ENCODE measurements around the gene CPHXL2. TPM values are rescaled to one million over a fixed set of nuclear protein-coding genes. Genes with fewer than 3 reads are reported as not detected.

CPHXL2 gene
- total and polyA plus RNA-seq, 7 experiments from 2014 or later = not detected

GRCh38 chr16:75632857-75633256 is 44.0 kb downstream of the CPHXL2 start:
- peaks cover 19 to 73% (median 47%) of the 10 kb centered on the region in 5 donors for H3K36me3 Mint-ChIP-seq
- CTCF ChIA-PET = no interaction called here

GRCh38 chr16:75630052-75630451 is 46.8 kb downstream of the CPHXL2 start:
- Mint-ChIP-seq H3K9me3 (no peaks in the 10 kb centered on the region), H3K4me1 (peaks cover 23 to 40% (median 34%) of the 10 kb centered on the region in 7 donors), H3K27ac (peak overlapping the region in 2 of 9 donors; percentile 14 to 57), H3K27me3 (no peaks in the 10 kb centered on the region), H3K36me3 (peaks cover 19 to 71% (median 55%) of the 10 kb centered on the region in 5 donors), H3K4me3 (no peak overlapping the region)
- ATAC-seq (no peak), DNase-seq (no peak)
- ChIA-PET CTCF (interaction anchor here (0.7 kb wide), 1 partner anchor 164 kb away, joined by 3 read pairs; no protein-coding TSS in a partner anchor), POLR2A (interaction anchor here (2.0 to 8.2 kb wide), 2 partner anchors 12 to 18 kb away, joined by 5 to 63 read pairs; partner anchors contain the start of genes KARS1 and TERF2IP)
- Histone ChIP-seq H3K36me3 (ENCODE audit: control insufficient read depth in 2 of 3, insufficient read depth in 3 of 3, low read length in 3 of 3) (peaks cover 25 to 72% (median 48%) of the 10 kb centered on the region in 3 experiments), H3K4me1 (ENCODE audit: control insufficient read depth in 2 of 2, insufficient read depth in 2 of 2, low read length in 2 of 2) (peaks cover 20 to 21% of the 10 kb centered on the region in 2 donors), H3K27me3 (ENCODE audit: control insufficient read depth in 2 of 2, insufficient read depth in 2 of 2, low read length in 2 of 2) (no peaks in the 10 kb centered on the region), H3K9me3 (ENCODE audit: control insufficient read depth in 2 of 3, low read length in 3 of 3) (no peaks in the 10 kb centered on the region), H3K27ac (ENCODE audit: low read depth, low read length) (no peak overlapping the region), H3K4me3 (ENCODE audit: low read length) (no peak overlapping the region)
- intact Hi-C loops (cut with micrococcal nuclease) = no loop called here

More at GRCh38 chr16:75632857-75633256, 44.0 kb downstream of the CPHXL2 start:
- peaks cover 44 to 94% (median 66%) of the 10 kb centered on the region in 3 experiments for H3K36me3 ChIP-seq (ENCODE audit: control insufficient read depth in 2 of 3, insufficient read depth in 3 of 3, low read length in 3 of 3)
- no peak overlapping the region for H3K4me3 Mint-ChIP-seq
- H3K27ac ChIP-seq (ENCODE audit: low read depth, low read length) = no peak overlapping the region
- H3K27me3 ChIP-seq (ENCODE audit: control insufficient read depth in 2 of 2, insufficient read depth in 2 of 2, low read length in 2 of 2) = no peaks in the 10 kb centered on the region
- H3K4me3 ChIP-seq (ENCODE audit: low read length) = no peak overlapping the region
- H3K27me3 Mint-ChIP-seq = no peaks in the 10 kb centered on the region
- no peak overlapping the region for H3K27ac Mint-ChIP-seq
- H3K9me3 ChIP-seq (ENCODE audit: control insufficient read depth in 2 of 3, low read length in 3 of 3) = no peaks in the 10 kb centered on the region
- POLR2A ChIA-PET = interaction anchor here (1.1 to 8.2 kb wide), 3 partner anchors 12 to 19 kb away, joined by 3 to 63 read pairs (median 3); partner anchors contain the start of genes KARS1 and TERF2IP
- H3K9me3 Mint-ChIP-seq = no peaks in the 10 kb centered on the region
- ATAC-seq = no peak
- no peak for DNase-seq
- intact Hi-C loops (cut with micrococcal nuclease) = no loop called here
- H3K4me1 ChIP-seq (ENCODE audit: control insufficient read depth in 2 of 2, insufficient read depth in 2 of 2, low read length in 2 of 2) = peaks cover 11% of the 10 kb centered on the region in 2 donors
- peaks cover 15 to 24% (median 18%) of the 10 kb centered on the region in 7 donors for H3K4me1 Mint-ChIP-seq

- Histone ChIP-seq H3K4me3 (ENCODE audit: low read length) (no peak overlapping the region), H3K27ac (ENCODE audit: low read depth, low read length) (no peak overlapping the region), H3K9me3 (ENCODE audit: control insufficient read depth in 2 of 3, low read length in 3 of 3) (no peaks in the 10 kb centered on the region), H3K27me3 (ENCODE audit: control insufficient read depth in 2 of 2, insufficient read depth in 2 of 2, low read length in 2 of 2) (no peaks in the 10 kb centered on the region), H3K36me3 (ENCODE audit: control insufficient read depth in 2 of 3, insufficient read depth in 3 of 3, low read length in 3 of 3) (peaks cover 23 to 63% (median 42%) of the 10 kb centered on the region in 3 experiments), H3K4me1 (ENCODE audit: control insufficient read depth in 2 of 2, insufficient read depth in 2 of 2, low read length in 2 of 2) (peaks cover 20 to 21% of the 10 kb centered on the region in 2 donors)
- Mint-ChIP-seq H3K27ac (peak overlapping the region; percentile 6 to 87 (median 76)), H3K4me3 (peak overlapping the region in 4 of 10 donors; percentile 11 to 55 (median 36)), H3K9me3 (no peaks in the 10 kb centered on the region), H3K27me3 (no peaks in the 10 kb centered on the region), H3K4me1 (peaks cover 23 to 49% (median 41%) of the 10 kb centered on the region in 7 donors), H3K36me3 (peaks cover 17 to 68% (median 52%) of the 10 kb centered on the region in 5 donors)
- CTCF ChIA-PET = no interaction called here
- POLR2A ChIA-PET = interaction anchor here (8.2 kb wide), 1 partner anchor 19 kb away, joined by 63 read pairs; the partner anchor contains the start of genes KARS1 and TERF2IP
- intact Hi-C loops (cut with micrococcal nuclease) = loop anchor here in 1 of 2 donors (10.0 kb wide), 3 partner anchors 484 to 964 kb away; partner anchors contain the start of genes RFWD3, WDR59 and ZFP1
- DNase-seq (no peak), ATAC-seq (no peak)
Observed at GRCh38 chr16:75629132-75629531, 47.7 kb downstream of the CPHXL2 start.

GRCh38 chr16:75628351-75628750 is 48.5 kb downstream of the CPHXL2 start:
- Mint-ChIP-seq H3K4me3 (peak overlapping the region in 8 of 10 donors; percentile 25 to 75 (median 52)), H3K4me1 (peaks cover 23 to 52% (median 43%) of the 10 kb centered on the region in 7 donors), H3K27ac (peak overlapping the region; percentile 52 to 92 (median 75)), H3K9me3 (no peaks in the 10 kb centered on the region), H3K36me3 (peaks cover 12 to 64% (median 47%) of the 10 kb centered on the region in 5 donors), H3K27me3 (no peaks in the 10 kb centered on the region)
- H3K4me3 ChIP-seq (ENCODE audit: low read length) = no peak overlapping the region
- peaks cover 18 to 55% (median 37%) of the 10 kb centered on the region in 3 experiments for H3K36me3 ChIP-seq (ENCODE audit: control insufficient read depth in 2 of 3, insufficient read depth in 3 of 3, low read length in 3 of 3)
- intact Hi-C loops (cut with micrococcal nuclease) = loop anchor here in 1 of 2 donors (10.0 kb wide), 3 partner anchors 484 to 964 kb away; partner anchors contain the start of genes RFWD3, WDR59 and ZFP1
- ChIA-PET POLR2A (interaction anchor here (0.6 to 8.2 kb wide), 4 partner anchors 8 to 194 kb away, joined by 3 to 63 read pairs (median 4); partner anchors contain the start of genes GABARAPL2, KARS1 and TERF2IP), CTCF (no interaction called here)
- DNase-seq (no peak), ATAC-seq (no peak)
- peak overlapping the region; percentile 48 for H3K27ac ChIP-seq (ENCODE audit: low read depth, low read length)
- no peaks in the 10 kb centered on the region for H3K27me3 ChIP-seq (ENCODE audit: control insufficient read depth in 2 of 2, insufficient read depth in 2 of 2, low read length in 2 of 2)
- peaks cover 21 to 23% of the 10 kb centered on the region in 2 donors for H3K4me1 ChIP-seq (ENCODE audit: control insufficient read depth in 2 of 2, insufficient read depth in 2 of 2, low read length in 2 of 2)
- H3K9me3 ChIP-seq (ENCODE audit: control insufficient read depth in 2 of 3, low read length in 3 of 3) = no peaks in the 10 kb centered on the region

GRCh38 chr16:75627851-75628250 is 49.0 kb downstream of the CPHXL2 start:
- no peak for ATAC-seq

GRCh38 chr16:75626806-75627205 is 50.0 kb downstream of the CPHXL2 start:
- peaks cover 27 to 30% of the 10 kb centered on the region in 2 donors for H3K4me1 ChIP-seq (ENCODE audit: control insufficient read depth in 2 of 2, insufficient read depth in 2 of 2, low read length in 2 of 2)
- DNase-seq (no peak), ATAC-seq (no peak)
- H3K36me3 ChIP-seq (ENCODE audit: control insufficient read depth in 2 of 3, insufficient read depth in 3 of 3, low read length in 3 of 3) = peaks cover 18 to 41% (median 28%) of the 10 kb centered on the region in 3 experiments
- Mint-ChIP-seq H3K27ac (peak overlapping the region; percentile 16 to 92 (median 75)), H3K36me3 (peaks cover 12 to 56% (median 43%) of the 10 kb centered on the region in 5 donors), H3K4me3 (peak overlapping the region in 5 of 10 donors; percentile 41 to 66 (median 49)), H3K9me3 (peaks cover 0 to 4% (median 0%) of the 10 kb centered on the region in 11 donors), H3K27me3 (no peaks in the 10 kb centered on the region), H3K4me1 (peaks cover 28 to 67% (median 52%) of the 10 kb centered on the region in 7 donors)
- H3K27me3 ChIP-seq (ENCODE audit: control insufficient read depth in 2 of 2, insufficient read depth in 2 of 2, low read length in 2 of 2) = no peaks in the 10 kb centered on the region
- no peak overlapping the region for H3K4me3 ChIP-seq (ENCODE audit: low read length)
- ChIA-PET CTCF (interaction anchor here (0.9 kb wide), 1 partner anchor 53 kb away, joined by 4 read pairs; no protein-coding TSS in a partner anchor), POLR2A (interaction anchor here (1.4 to 8.2 kb wide), 2 partner anchors 16 to 21 kb away, joined by 5 to 63 read pairs; partner anchors contain the start of genes KARS1 and TERF2IP)
- intact Hi-C loops (cut with micrococcal nuclease) = loop anchor here in 1 of 2 donors (10.0 kb wide), 3 partner anchors 482 to 962 kb away; partner anchors contain the start of genes RFWD3, WDR59 and ZFP1
- H3K27ac ChIP-seq (ENCODE audit: low read depth, low read length) = peak overlapping the region; percentile 48
- no peaks in the 10 kb centered on the region for H3K9me3 ChIP-seq (ENCODE audit: control insufficient read depth in 2 of 3, low read length in 3 of 3)

More at GRCh38 chr16:75627851-75628250, 49.0 kb downstream of the CPHXL2 start:
- Histone ChIP-seq H3K27ac (ENCODE audit: low read depth, low read length) (peak overlapping the region; percentile 48), H3K27me3 (ENCODE audit: control insufficient read depth in 2 of 2, insufficient read depth in 2 of 2, low read length in 2 of 2) (no peaks in the 10 kb centered on the region), H3K9me3 (ENCODE audit: control insufficient read depth in 2 of 3, low read length in 3 of 3) (no peaks in the 10 kb centered on the region), H3K4me3 (ENCODE audit: low read length) (no peak overlapping the region), H3K36me3 (ENCODE audit: control insufficient read depth in 2 of 3, insufficient read depth in 3 of 3, low read length in 3 of 3) (peaks cover 18 to 50% (median 32%) of the 10 kb centered on the region in 3 experiments), H3K4me1 (ENCODE audit: control insufficient read depth in 2 of 2, insufficient read depth in 2 of 2, low read length in 2 of 2) (peaks cover 21 to 23% of the 10 kb centered on the region in 2 donors)
- H3K9me3 Mint-ChIP-seq = peaks cover 0 to 4% (median 0%) of the 10 kb centered on the region in 11 donors
- peaks cover 23 to 57% (median 46%) of the 10 kb centered on the region in 7 donors for H3K4me1 Mint-ChIP-seq
- peak overlapping the region; percentile 13 to 75 (median 48) for H3K4me3 Mint-ChIP-seq
- DNase-seq = peak in 4 of 9 donors; percentile 13 to 39 (median 26)
- ChIA-PET CTCF (no interaction called here), POLR2A (interaction anchor here (0.6 to 8.2 kb wide), 4 partner anchors 9 to 194 kb away, joined by 3 to 63 read pairs (median 4); partner anchors contain the start of genes GABARAPL2, KARS1 and TERF2IP)
- H3K27ac Mint-ChIP-seq = peak overlapping the region; percentile 52 to 92 (median 75)
- intact Hi-C loops (cut with micrococcal nuclease) = loop anchor here in 1 of 2 donors (10.0 kb wide), 3 partner anchors 483 to 963 kb away; partner anchors contain the start of genes RFWD3, WDR59 and ZFP1
- no peaks in the 10 kb centered on the region for H3K27me3 Mint-ChIP-seq
- H3K36me3 Mint-ChIP-seq = peaks cover 12 to 60% (median 47%) of the 10 kb centered on the region in 5 donors
